Measurements from ENCODE around the gene BAHCC1. TPM values are rescaled to one million over a fixed set of nuclear protein-coding genes. Genes with fewer than 3 reads are reported as not detected.

BAHCC1 gene
- total and polyA plus RNA-seq, 2 of the 8 experiments (the other 6 are each of a cell fraction or from before 2014, with no cell fraction given): 0.26 to 0.58 TPM

DNA sequence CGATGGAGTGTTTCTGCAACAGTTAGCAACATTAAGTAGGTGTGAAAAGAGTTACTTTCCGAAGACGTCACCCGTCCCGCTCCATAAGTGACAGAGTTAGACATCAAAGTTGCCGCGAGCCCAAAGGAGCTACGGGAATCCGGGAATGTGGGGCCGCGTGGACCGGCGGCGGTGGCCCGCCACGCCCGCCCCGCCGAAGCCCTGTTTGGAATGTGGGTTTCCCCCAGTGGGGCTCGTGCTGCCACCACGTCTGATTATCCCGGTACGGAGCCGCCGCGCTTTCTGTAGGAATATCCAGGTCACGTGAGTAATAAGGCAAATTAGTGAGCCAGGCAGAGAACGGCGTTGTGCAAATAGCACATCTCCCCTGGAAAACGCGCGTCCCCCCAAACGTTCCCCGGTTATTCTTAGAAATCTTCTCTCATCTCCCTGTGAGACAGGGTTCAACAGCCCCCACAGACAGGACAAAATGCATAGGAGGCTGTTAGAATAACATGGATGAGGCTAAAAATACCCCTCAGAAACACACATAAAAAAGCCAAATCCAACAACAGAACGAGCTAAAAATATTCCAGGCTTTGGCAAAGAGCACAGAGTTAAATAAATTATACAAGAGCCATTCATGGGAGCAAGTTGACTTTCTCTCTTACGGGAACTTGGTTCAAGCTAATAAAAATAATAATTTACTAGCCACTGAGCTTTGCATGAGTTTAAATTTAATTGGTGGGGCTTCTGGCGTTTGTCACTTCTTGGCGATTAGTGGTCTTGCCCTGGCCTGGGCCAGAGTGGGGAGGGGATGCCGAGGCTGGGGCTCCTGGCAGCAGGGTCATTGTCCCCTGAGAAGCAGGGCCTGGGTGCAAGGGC is 8.6 kb downstream of the BAHCC1 start:
- Histone ChIP-seq H2BK120ac (replicated peaks; ENCODE audit: low read depth, low read length) (no peak overlapping the region), H3K4me2 (ENCODE audit: insufficient read depth in 1 of 2, low read depth in 2 of 2, low read length in 2 of 2) (no peak overlapping the region), H3K9me3 (ENCODE audit: insufficient read depth in 2 of 2, low read depth in 1 of 2, low read length in 1 of 2) (no peaks in the 10 kb centered on the region), H3K4me1 (replicated peaks in 1 of 4; ENCODE audit: control insufficient read depth in 3 of 4, insufficient read depth in 4 of 4, low read length in 3 of 4) (peaks cover 5 to 35% (median 21%) of the 10 kb centered on the region in 4 experiments), H2AK5ac (ENCODE audit: low read depth, low read length) (no peak overlapping the region), H3K9ac (replicated peaks in 1 of 4; ENCODE audit: extremely low read depth in 1 of 4, low read depth in 3 of 4, low read length in 3 of 4) (no peak overlapping the region), H3K14ac (ENCODE audit: insufficient read length) (no peak overlapping the region), H4K5ac (ENCODE audit: insufficient read length, low read depth, low read length) (no peak overlapping the region), H3K79me2 (ENCODE audit: control insufficient read depth in 1 of 2, insufficient read depth in 2 of 2, low read length in 2 of 2) (no peaks in the 10 kb centered on the region), H3K23ac (ENCODE audit: insufficient read length) (no peak overlapping the region), H3K79me1 (ENCODE audit: low read depth, low read length) (no peaks in the 10 kb centered on the region), H3K23me2 (ENCODE audit: low read depth, low read length) (peaks cover 9% of the 10 kb centered on the region; the same call in 1 of the 2 replicates), H2BK20ac (ENCODE audit: low read length) (no peak overlapping the region), H3K27me3 (replicated peaks in 1 of 4; ENCODE audit: control insufficient read depth in 3 of 4, extremely low read depth in 1 of 4, insufficient read depth in 3 of 4, low read length in 3 of 4) (peaks cover 21 to 44% (median 38%) of the 10 kb centered on the region in 4 experiments), H3K4me3 (ENCODE audit: extremely low read depth in 1 of 4, insufficient read depth in 2 of 4, low read depth in 3 of 4, low read length in 4 of 4) (no peak overlapping the region), H3K56ac (replicated peaks; ENCODE audit: insufficient read length, low read depth, low read length) (no peak overlapping the region), H2BK5ac (ENCODE audit: low read depth, low read length) (no peak overlapping the region), H4K8ac (ENCODE audit: extremely low read depth, insufficient read depth, low read length) (no peak overlapping the region; the same call in 1 of the 2 replicates), H3K4ac (replicated peaks; ENCODE audit: insufficient read length, low read depth, low read length) (no peak overlapping the region), H3K18ac (ENCODE audit: extremely low read depth, low read length) (no peak overlapping the region), H4K91ac (replicated peaks; ENCODE audit: insufficient read length, low read length) (no peak overlapping the region), H2BK12ac (ENCODE audit: low read depth, low read length) (peak overlapping the region; percentile 50; the same call in 1 of the 2 replicates), H4K20me1 (replicated peaks in 1 of 2; ENCODE audit: control insufficient read depth in 1 of 2, insufficient read depth in 2 of 2, low read length in 2 of 2) (peaks cover 0 to 1% of the 10 kb centered on the region in 2 experiments), H2AFZ (ENCODE audit: low read length) (no peak overlapping the region), H3K27ac (ENCODE audit: low read depth, low read length) (no peak overlapping the region), H2BK15ac (ENCODE audit: low read length) (no peak overlapping the region), H3K36me3 (ENCODE audit: control insufficient read depth in 2 of 4, insufficient read depth in 4 of 4, low read length in 3 of 4) (no peaks in the 10 kb centered on the region; a peak in 1 of 8 replicates)
- DNase-seq (ENCODE audit: low read depth in 1 of 2, low spot score in 2 of 2): no peak
- TF ChIP-seq KDM5A (IDR thresholded peaks at IDR 0.05; ENCODE audit: low read length): no peak
- TF ChIP-seq HDAC6 (IDR thresholded peaks at IDR 0.05; ENCODE audit: low read depth, low read length): no peak
- no peak for TF ChIP-seq GTF2F1 (IDR thresholded peaks at IDR 0.05; ENCODE audit: borderline replicate concordance, low read depth, low read length)
- TF ChIP-seq, protein P1, sequence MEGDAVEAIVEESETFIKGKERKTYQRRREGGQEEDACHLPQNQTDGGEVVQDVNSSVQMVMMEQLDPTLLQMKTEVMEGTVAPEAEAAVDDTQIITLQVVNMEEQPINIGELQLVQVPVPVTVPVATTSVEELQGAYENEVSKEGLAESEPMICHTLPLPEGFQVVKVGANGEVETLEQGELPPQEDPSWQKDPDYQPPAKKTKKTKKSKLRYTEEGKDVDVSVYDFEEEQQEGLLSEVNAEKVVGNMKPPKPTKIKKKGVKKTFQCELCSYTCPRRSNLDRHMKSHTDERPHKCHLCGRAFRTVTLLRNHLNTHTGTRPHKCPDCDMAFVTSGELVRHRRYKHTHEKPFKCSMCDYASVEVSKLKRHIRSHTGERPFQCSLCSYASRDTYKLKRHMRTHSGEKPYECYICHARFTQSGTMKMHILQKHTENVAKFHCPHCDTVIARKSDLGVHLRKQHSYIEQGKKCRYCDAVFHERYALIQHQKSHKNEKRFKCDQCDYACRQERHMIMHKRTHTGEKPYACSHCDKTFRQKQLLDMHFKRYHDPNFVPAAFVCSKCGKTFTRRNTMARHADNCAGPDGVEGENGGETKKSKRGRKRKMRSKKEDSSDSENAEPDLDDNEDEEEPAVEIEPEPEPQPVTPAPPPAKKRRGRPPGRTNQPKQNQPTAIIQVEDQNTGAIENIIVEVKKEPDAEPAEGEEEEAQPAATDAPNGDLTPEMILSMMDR (IDR thresholded peaks at IDR 0.05; ENCODE audit: control extremely low read depth in 1 of 3, insufficient read depth in 1 of 3, low read depth in 1 of 3, low read length in 3 of 3): no peak
- 0 out of 2 replicates have a peak, but pooled peaks have one; percentile 10 for TF ChIP-seq FOSL1 (IDR thresholded peaks at IDR 0.05; ENCODE audit: insufficient read depth, low read depth, low read length)
- TF ChIP-seq CBX5 (IDR thresholded peaks at IDR 0.05; ENCODE audit: low read depth, low read length): no peak
- no peak for TF ChIP-seq CHD1 (IDR thresholded peaks at IDR 0.05; ENCODE audit: low read depth, low read length)
- no peak for FAIRE-seq
- ChIA-PET POLR2A (ENCODE audit: partially characterized antibody) (interaction anchor here (1.0 to 1.3 kb wide), 2 partner anchors 9 to 10 kb away, joined by 4 to 7 read pairs; partner anchors contain the start of gene BAHCC1), CTCF (ENCODE audit: partially characterized antibody) (interaction anchor here (0.7 to 10.7 kb wide), 13 partner anchors 9 to 149 kb away, joined by 3 to 89 read pairs (median 5); partner anchors contain the start of gene BAHCC1)
- 82% methylated on average over 29 of the region's 39 CpGs; no CpG with 5 or more reads in 1 of the 2 experiments for WGBS, 2 experiments (ENCODE audit: extremely low coverage in 1 of 2, insufficient coverage in 1 of 2, insufficient read length in 1 of 2, insufficient replicate concordance in 2 of 2, low coverage in 1 of 2, low lambda C conversion rate in 2 of 2, missing lambda C conversion rate in 1 of 2)

Measured in H1 (cell line).